ENCODE measurements around the gene PEX26. TPM values are rescaled to one million over a fixed set of nuclear protein-coding genes. Genes with fewer than 3 reads are reported as not detected.
"Not testable (repeated sequence)": the region's sequence is repeated elsewhere in the genome, so short reads cannot be mapped to it uniquely, and the experiment has no call there.

PEX26 gene
- total RNA-seq, 6 experiments from 2014 or later = 38.9 to 49.8 (median 43.5) TPM

DNA sequence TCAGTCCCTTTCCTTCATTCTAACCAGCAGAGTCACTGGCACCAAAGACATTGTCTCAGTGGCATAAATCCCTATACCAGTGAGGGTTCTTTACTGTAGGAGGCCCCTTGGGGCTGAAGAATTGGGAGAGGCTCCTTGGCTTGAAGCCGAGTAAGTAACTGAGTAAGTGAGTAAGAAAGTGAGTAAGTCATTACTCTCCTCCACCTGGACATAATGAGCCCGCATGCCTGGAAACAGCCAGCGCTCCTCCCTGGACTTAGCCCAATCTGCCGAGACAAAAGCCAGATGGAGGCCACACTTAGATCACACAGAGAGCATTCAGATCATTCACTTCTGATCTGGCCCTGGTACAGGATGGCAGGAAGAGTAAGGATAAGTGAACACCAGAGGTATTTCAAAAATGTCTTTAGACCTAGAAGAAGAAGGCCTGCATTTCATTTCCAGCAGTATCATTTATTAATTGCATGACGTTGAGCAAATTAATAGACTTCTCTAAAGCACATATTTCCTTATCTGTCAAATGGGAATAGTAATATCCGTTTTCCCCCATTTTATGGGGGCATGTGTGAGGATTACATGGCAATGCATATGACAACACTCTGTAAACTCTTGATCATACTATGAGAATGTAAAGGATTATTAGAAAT is 45.2 kb upstream of the PEX26 start:
- Mint-ChIP-seq H3K4me1 (ENCODE audit: low read depth) (peaks cover 36% of the 10 kb centered on the region), H3K27me3 (ENCODE audit: insufficient read depth) (no peaks in the 10 kb centered on the region; the same call in 1 of the 2 replicates), H3K9me3 (no peaks in the 10 kb centered on the region), H3K4me3 (peak overlapping the region; percentile 57), H3K27ac (peak overlapping the region; percentile 84), H3K36me3 (ENCODE audit: low read depth) (no peaks in the 10 kb centered on the region)
- no peak for TF ChIP-seq CTCF (IDR thresholded peaks at IDR 0.05)
- DNase-seq = peak; percentile 73

DNA sequence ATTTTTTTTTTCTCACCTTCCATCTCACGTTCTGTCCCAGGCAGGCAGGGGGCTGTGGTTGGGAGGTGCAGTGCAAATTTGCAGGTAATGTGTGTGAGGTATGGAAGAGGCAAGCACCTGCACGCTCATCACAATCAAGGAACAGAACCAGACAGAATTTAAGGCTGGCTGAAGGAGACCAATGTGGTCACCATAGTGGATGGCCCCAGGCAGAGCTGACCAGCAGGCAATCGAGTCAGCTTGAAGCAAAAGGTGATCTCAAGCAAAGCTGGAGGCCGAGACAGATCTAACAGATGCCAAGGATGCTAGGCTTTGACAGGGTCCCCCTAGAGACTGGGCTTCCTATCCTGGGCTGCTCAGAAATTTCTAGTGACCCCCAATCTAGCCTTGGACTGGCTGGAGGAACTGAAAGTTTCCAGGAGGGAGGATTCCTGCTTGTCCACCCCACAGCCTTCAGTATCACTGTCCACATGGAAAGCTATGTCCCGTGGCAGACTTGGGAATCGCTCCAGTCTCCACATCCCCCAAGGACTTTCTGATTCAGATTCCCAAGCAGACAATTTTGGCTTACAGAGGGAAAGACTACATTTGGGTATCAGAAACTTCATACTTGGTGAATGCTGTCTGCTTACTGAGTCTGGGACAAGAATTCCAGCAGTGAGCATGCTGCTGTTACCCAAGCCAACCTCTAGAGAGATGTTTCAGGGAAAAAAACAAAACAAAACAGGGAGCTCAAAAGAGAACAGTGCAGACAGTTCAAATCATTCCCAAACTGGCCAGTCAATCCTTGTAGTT is 44.4 kb upstream of the PEX26 start:
- DNase-seq = no peak
- H3K27me3 Mint-ChIP-seq (ENCODE audit: insufficient read depth) = peaks cover under 1% of the 10 kb centered on the region
- peaks cover 38% of the 10 kb centered on the region for H3K4me1 Mint-ChIP-seq (ENCODE audit: low read depth)
- peak overlapping the region; percentile 14; the same call in 1 of the 2 replicates for H3K4me3 Mint-ChIP-seq
- no peaks in the 10 kb centered on the region for H3K36me3 Mint-ChIP-seq (ENCODE audit: low read depth)
- no peaks in the 10 kb centered on the region for H3K9me3 Mint-ChIP-seq
- H3K27ac Mint-ChIP-seq = peak overlapping the region; percentile 42
- TF ChIP-seq CTCF (IDR thresholded peaks at IDR 0.05) = peak; percentile 47; the same call in 1 of the 2 replicates

DNA sequence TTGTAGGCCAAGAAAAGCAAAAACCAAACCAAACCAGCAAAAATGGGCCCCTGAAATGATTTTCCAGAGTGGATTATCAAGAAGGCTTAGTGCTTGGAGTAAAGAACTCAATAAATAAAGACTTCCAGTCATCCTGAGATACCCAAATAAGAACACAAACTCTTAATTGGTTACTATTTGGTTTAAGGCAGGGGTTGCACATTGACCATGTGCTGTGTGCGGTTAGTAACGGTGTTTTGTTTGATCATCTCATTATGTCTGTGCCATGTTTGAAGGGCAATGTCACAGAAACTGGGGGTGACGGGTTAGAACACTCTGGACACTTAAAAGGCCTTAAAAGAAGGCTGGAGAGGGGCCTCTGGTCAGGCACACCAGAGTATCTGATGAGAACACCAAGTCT is 43.7 kb upstream of the PEX26 start:
- Mint-ChIP-seq H3K27me3 (ENCODE audit: insufficient read depth) (peaks cover 2% of the 10 kb centered on the region), H3K9me3 (no peaks in the 10 kb centered on the region), H3K36me3 (ENCODE audit: low read depth) (no peaks in the 10 kb centered on the region), H3K4me3 (no peak overlapping the region), H3K4me1 (ENCODE audit: low read depth) (peaks cover 38% of the 10 kb centered on the region), H3K27ac (peak overlapping the region; percentile 42)
- peak; percentile 29; the same call in 1 of the 2 replicates for TF ChIP-seq CTCF (IDR thresholded peaks at IDR 0.05)
- DNase-seq = no peak

- H3K4me3 Mint-ChIP-seq = no peak overlapping the region
- H3K27ac Mint-ChIP-seq = no peak overlapping the region
- peaks cover 2% of the 10 kb centered on the region for H3K27me3 Mint-ChIP-seq (ENCODE audit: insufficient read depth)
- no peak for DNase-seq
- no peaks in the 10 kb centered on the region for H3K9me3 Mint-ChIP-seq
- TF ChIP-seq CTCF (IDR thresholded peaks at IDR 0.05) = no peak
- H3K36me3 Mint-ChIP-seq (ENCODE audit: low read depth) = no peaks in the 10 kb centered on the region
- H3K4me1 Mint-ChIP-seq (ENCODE audit: low read depth) = peaks cover 38% of the 10 kb centered on the region
These were observed 42.0 kb upstream of the PEX26 start for GRCh38 chr22:18035751-18036150.

DNA sequence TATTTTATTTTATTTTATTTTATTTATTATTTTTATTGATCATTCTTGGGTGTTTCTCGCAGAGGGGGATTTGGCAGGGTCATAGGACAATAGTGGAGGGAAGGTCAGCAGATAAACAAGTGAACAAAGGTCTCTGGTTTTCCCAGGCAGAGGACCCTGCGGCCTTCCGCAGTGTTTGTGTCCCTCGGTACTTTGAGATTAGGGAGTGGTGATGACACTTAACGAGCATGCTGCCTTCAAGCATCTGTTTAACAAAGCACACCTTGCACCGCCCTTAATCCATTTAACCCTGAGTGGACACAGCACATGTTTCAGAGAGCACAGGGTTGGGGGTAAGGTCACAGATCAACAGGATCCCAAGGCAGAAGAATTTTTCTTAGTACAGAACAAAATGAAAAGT is 36.9 kb upstream of the PEX26 start:
- H3K36me3 Mint-ChIP-seq (ENCODE audit: low read depth) = not testable (repeated sequence)
- H3K4me1 Mint-ChIP-seq (ENCODE audit: low read depth) = peaks cover 13% of the 10 kb centered on the region

DNA sequence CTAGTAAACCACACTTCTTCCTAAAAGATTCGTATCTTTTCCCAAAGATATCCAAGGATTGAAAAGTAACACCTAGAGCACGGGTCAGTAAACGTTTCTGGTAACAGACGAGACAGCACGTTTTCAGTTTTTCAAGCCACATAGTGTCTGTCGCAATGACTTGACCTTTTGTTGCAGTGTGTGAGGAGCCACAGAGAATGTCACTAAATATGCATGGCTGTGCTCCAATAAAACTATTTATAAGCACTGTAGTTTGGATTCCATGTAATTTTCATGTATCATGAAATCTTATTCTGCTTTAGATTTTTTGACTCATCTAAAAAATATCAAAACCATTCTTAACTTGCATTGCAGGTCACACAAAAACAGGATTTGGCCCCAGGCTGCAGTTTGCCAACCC is 35.1 kb upstream of the PEX26 start:
- H3K4me3 Mint-ChIP-seq = no peak overlapping the region
- peaks cover 9% of the 10 kb centered on the region for H3K4me1 Mint-ChIP-seq (ENCODE audit: low read depth)
- peak overlapping the region; percentile 43; the same call in 1 of the 2 replicates for H3K27ac Mint-ChIP-seq
- no peaks in the 10 kb centered on the region for H3K36me3 Mint-ChIP-seq (ENCODE audit: low read depth)
- no peak for TF ChIP-seq CTCF (IDR thresholded peaks at IDR 0.05)
- no peaks in the 10 kb centered on the region for H3K9me3 Mint-ChIP-seq
- H3K27me3 Mint-ChIP-seq (ENCODE audit: insufficient read depth) = peaks cover 4% of the 10 kb centered on the region
- peak; percentile 43 for DNase-seq

More for the DNA sequence above, 36.9 kb upstream of the PEX26 start:
- H3K27ac Mint-ChIP-seq; H3K4me3 Mint-ChIP-seq; H3K9me3 Mint-ChIP-seq; H3K27me3 Mint-ChIP-seq (ENCODE audit: insufficient read depth); DNase-seq: not testable (repeated sequence)

Measured in HFFc6 (cell line).